ENCODE measurements around the gene HABP2. TPM values are rescaled to one million over a fixed set of nuclear protein-coding genes. Genes with fewer than 3 reads are reported as not detected.
A peak's percentile ranks its signal among the peaks of the same experiment; 100 is the strongest.

The HABP2 gene
- total RNA-seq, 1 donor from 2014 or later, result not detected

- no peak overlapping the region for H3K4me3 ChIP-seq (ENCODE audit: insufficient read depth, low read depth, low read length)
- H3K9me3 Mint-ChIP-seq (ENCODE audit: unreplicated experiment), result no peaks in the 10 kb centered on the region
- H3K79me2 ChIP-seq (ENCODE audit: insufficient read depth, low read length), result no peaks in the 10 kb centered on the region
- peaks cover 31% of the 10 kb centered on the region for H3K27me3 Mint-ChIP-seq (ENCODE audit: low read depth, unreplicated experiment)
- H4K20me1 ChIP-seq (ENCODE audit: insufficient read depth, low read length), result no peaks in the 10 kb centered on the region
- H3K4me1 Mint-ChIP-seq (ENCODE audit: low read depth, unreplicated experiment), result peaks cover 9% of the 10 kb centered on the region
- H3K27ac Mint-ChIP-seq (ENCODE audit: unreplicated experiment), result no peak overlapping the region
- H3K27ac ChIP-seq (ENCODE audit: low read depth, low read length), result no peak overlapping the region
- H3K36me3 ChIP-seq (ENCODE audit: insufficient read depth, low read length), result no peaks in the 10 kb centered on the region
- H3K4me1 ChIP-seq (ENCODE audit: insufficient read depth, low read length), result no peaks in the 10 kb centered on the region
- no peak overlapping the region for H3K9ac ChIP-seq (ENCODE audit: low read length)
- no peaks in the 10 kb centered on the region for H3K9me3 ChIP-seq (ENCODE audit: insufficient read depth, low read depth, low read length)
- no peaks in the 10 kb centered on the region for H3K36me3 Mint-ChIP-seq (ENCODE audit: low read depth, unreplicated experiment)
- H3K27me3 ChIP-seq (ENCODE audit: insufficient read depth, low read length), result no peaks in the 10 kb centered on the region
- no peak for TF ChIP-seq CTCF (IDR thresholded peaks at IDR 0.05; ENCODE audit: insufficient read depth, low read depth, low read length)
- peak; percentile 5 for TF ChIP-seq EZH2 (IDR thresholded peaks at IDR 0.05; ENCODE audit: insufficient read depth, low read length)
- no peak overlapping the region for H3K4me3 Mint-ChIP-seq (ENCODE audit: unreplicated experiment)
- FAIRE-seq, result peak; percentile 50
- no peak overlapping the region for H3K4me2 ChIP-seq (ENCODE audit: low read length)
- no peak for DNase-seq (ENCODE audit: low read depth)
- H2AFZ ChIP-seq (ENCODE audit: low read depth, low read length), result no peak overlapping the region
These were observed 29.8 kb upstream of the HABP2 start for GRCh38 chr10:113523071-113523470.

GRCh38 chr10:113523628-113524027 is 29.2 kb upstream of the HABP2 start:
- H3K27ac Mint-ChIP-seq (ENCODE audit: unreplicated experiment), result no peak overlapping the region
- H2AFZ ChIP-seq (ENCODE audit: low read depth, low read length), result no peak overlapping the region
- H4K20me1 ChIP-seq (ENCODE audit: insufficient read depth, low read length), result no peaks in the 10 kb centered on the region
- H3K27me3 Mint-ChIP-seq (ENCODE audit: low read depth, unreplicated experiment), result peaks cover 33% of the 10 kb centered on the region
- no peaks in the 10 kb centered on the region for H3K36me3 ChIP-seq (ENCODE audit: insufficient read depth, low read length)
- H3K79me2 ChIP-seq (ENCODE audit: insufficient read depth, low read length), result no peaks in the 10 kb centered on the region
- no peak overlapping the region for H3K4me2 ChIP-seq (ENCODE audit: low read length)
- no peak overlapping the region for H3K9ac ChIP-seq (ENCODE audit: low read length)
- no peak for TF ChIP-seq EZH2 (IDR thresholded peaks at IDR 0.05; ENCODE audit: insufficient read depth, low read length)
- H3K27ac ChIP-seq (ENCODE audit: low read depth, low read length), result no peak overlapping the region
- H3K4me3 Mint-ChIP-seq (ENCODE audit: unreplicated experiment), result no peak overlapping the region
- DNase-seq (ENCODE audit: low read depth) (no peak), FAIRE-seq (peak; percentile 39)
- H3K4me3 ChIP-seq (ENCODE audit: insufficient read depth, low read depth, low read length), result no peak overlapping the region
- peaks cover 9% of the 10 kb centered on the region for H3K4me1 Mint-ChIP-seq (ENCODE audit: low read depth, unreplicated experiment)
- no peaks in the 10 kb centered on the region for H3K27me3 ChIP-seq (ENCODE audit: insufficient read depth, low read length)
- H3K9me3 Mint-ChIP-seq (ENCODE audit: unreplicated experiment), result no peaks in the 10 kb centered on the region
- no peaks in the 10 kb centered on the region for H3K36me3 Mint-ChIP-seq (ENCODE audit: low read depth, unreplicated experiment)
- no peaks in the 10 kb centered on the region for H3K9me3 ChIP-seq (ENCODE audit: insufficient read depth, low read depth, low read length)
- no peaks in the 10 kb centered on the region for H3K4me1 ChIP-seq (ENCODE audit: insufficient read depth, low read length)

- TF ChIP-seq EZH2 (IDR thresholded peaks at IDR 0.05; ENCODE audit: insufficient read depth, low read length), result no peak
- no peaks in the 10 kb centered on the region for H3K36me3 ChIP-seq (ENCODE audit: insufficient read depth, low read length)
- DNase-seq (ENCODE audit: low read depth) (no peak), FAIRE-seq (no peak)
- no peak overlapping the region for H3K4me2 ChIP-seq (ENCODE audit: low read length)
- H3K4me1 ChIP-seq (ENCODE audit: insufficient read depth, low read length), result no peaks in the 10 kb centered on the region
- no peaks in the 10 kb centered on the region for H4K20me1 ChIP-seq (ENCODE audit: insufficient read depth, low read length)
- Mint-ChIP-seq H3K9me3 (ENCODE audit: unreplicated experiment) (no peaks in the 10 kb centered on the region), H3K27me3 (ENCODE audit: low read depth, unreplicated experiment) (peaks cover 37% of the 10 kb centered on the region), H3K27ac (ENCODE audit: unreplicated experiment) (no peak overlapping the region), H3K4me3 (ENCODE audit: unreplicated experiment) (no peak overlapping the region), H3K4me1 (ENCODE audit: low read depth, unreplicated experiment) (peaks cover 9% of the 10 kb centered on the region), H3K36me3 (ENCODE audit: low read depth, unreplicated experiment) (no peaks in the 10 kb centered on the region)
- no peak overlapping the region for H3K9ac ChIP-seq (ENCODE audit: low read length)
- no peaks in the 10 kb centered on the region for H3K9me3 ChIP-seq (ENCODE audit: insufficient read depth, low read depth, low read length)
- no peak overlapping the region for H2AFZ ChIP-seq (ENCODE audit: low read depth, low read length)
- H3K79me2 ChIP-seq (ENCODE audit: insufficient read depth, low read length), result no peaks in the 10 kb centered on the region
- H3K4me3 ChIP-seq (ENCODE audit: insufficient read depth, low read depth, low read length), result no peak overlapping the region
- H3K27me3 ChIP-seq (ENCODE audit: insufficient read depth, low read length), result peaks cover 3% of the 10 kb centered on the region
- H3K27ac ChIP-seq (ENCODE audit: low read depth, low read length), result no peak overlapping the region
These were observed 28.7 kb upstream of the HABP2 start for GRCh38 chr10:113524120-113524519.

Measured in astrocyte (in vitro differentiated cells and primary cell).